NCI-H446 treated with DMSO at 0.1 percent for 48 hours (cell line): ENCODE data around the gene HOXB1.
A peak's percentile ranks its signal among the peaks of the same experiment; 100 is the strongest.

Experiments used
- DNase-seq: peaks from one replicate; lab custom pipeline; 2025; lab: John Stamatoyannopoulos, UW

Gene HOXB1

DNA sequence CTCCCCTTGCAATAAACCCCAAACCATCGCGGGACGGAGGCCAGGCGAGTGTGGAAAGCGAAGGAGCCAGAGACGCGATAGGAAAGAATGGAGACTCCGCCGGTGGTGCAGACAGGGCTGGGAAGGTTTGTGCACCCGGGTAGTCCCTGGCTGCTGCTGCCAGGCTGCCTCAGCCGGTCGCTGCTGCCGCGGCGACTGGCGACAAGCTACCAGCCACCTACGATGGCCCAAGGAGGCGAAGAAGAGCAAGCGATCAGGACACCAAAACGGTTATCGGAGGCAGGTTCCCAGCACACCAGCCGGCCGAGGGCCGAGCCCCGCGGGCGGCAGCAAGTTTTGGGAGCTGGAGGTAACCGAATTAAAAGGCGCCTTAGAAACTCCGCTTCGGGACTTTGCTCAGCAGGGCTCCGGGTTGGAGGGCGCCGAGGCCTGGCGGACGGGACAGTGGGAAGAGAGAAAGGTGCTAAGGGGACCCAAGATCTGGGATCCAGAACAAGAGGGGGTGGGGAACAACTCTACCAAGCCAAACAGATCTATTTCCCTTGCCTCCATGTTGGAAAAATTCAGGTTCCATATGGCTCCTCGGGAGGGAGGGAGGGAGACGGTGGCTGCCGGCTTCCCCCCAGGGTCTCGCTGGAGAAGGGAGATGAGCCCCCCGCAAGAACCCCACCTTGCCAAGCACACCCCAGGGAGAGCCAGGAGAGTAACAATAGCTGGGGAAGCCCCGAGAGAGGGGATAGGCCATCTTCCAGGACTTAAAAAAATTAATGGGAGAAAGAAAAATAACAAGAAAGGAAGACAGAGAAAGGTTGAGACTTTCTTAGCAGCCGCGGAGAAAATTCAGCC, 23.8 kb upstream of the HOXB1 start:
- DNase-seq: no peak

GRCh38 chr17:48553826-48554225, 23.0 kb upstream of the HOXB1 start:
- DNase-seq: no peak

DNA sequence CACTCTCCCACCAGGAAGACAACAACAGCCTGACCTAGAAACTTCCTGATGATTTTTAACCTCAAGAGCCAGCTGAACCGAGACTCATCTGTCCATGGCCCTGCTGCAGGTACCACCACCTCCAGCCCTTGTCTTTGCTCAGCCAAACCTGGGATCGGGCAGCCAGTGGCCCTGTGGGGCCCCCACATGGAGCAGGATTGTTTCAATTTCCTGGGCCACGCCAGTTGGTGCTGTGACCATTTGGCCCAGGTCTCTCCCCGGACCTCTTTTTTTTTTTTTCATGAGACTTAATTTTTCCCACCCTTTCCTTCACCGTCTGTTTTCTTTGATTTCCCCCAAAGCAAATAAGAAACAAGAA, 22.4 kb upstream of the HOXB1 start:
- no peak for DNase-seq

DNA sequence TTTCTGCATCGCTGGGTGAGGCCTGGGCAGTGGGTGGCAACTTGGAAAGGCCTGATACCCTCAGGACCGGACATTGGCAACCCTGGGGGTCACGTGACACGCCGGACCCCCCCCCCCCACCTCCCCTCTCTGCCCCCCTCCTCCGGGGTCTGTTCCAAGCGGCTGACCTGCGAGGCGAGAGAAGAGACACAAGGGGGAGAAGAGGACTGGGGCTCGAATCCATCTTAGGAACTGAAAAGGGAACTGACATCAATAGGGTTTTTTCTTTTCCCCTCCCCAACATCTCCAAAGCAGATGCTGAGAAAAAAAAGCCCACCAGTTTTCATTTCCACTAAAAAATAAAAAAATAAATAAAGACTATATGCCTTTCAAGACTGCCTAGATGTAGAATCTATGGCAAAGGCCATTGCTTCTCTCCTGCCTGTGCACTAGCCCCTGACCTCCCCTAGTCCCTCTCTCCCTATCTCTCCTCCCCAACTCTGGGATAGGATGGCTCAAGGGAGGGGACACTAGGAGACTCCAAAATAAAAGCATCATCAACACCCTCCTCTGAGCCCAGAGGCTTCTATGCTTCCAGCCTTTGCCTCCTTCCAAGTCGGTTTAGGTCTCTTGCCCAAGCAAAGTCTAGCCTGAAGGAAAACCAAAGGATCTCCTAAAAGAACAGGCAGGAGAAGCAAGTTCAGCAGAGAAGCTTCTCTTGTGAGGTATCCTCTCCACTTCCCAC, 21.8 kb upstream of the HOXB1 start:
- DNase-seq: no peak

GRCh38 chr17:48551596-48552465, 21.0 kb upstream of the HOXB1 start:
- DNase-seq: no peak

GRCh38 chr17:48551214-48551555, 20.4 kb upstream of the HOXB1 start:
- DNase-seq: no peak

DNA sequence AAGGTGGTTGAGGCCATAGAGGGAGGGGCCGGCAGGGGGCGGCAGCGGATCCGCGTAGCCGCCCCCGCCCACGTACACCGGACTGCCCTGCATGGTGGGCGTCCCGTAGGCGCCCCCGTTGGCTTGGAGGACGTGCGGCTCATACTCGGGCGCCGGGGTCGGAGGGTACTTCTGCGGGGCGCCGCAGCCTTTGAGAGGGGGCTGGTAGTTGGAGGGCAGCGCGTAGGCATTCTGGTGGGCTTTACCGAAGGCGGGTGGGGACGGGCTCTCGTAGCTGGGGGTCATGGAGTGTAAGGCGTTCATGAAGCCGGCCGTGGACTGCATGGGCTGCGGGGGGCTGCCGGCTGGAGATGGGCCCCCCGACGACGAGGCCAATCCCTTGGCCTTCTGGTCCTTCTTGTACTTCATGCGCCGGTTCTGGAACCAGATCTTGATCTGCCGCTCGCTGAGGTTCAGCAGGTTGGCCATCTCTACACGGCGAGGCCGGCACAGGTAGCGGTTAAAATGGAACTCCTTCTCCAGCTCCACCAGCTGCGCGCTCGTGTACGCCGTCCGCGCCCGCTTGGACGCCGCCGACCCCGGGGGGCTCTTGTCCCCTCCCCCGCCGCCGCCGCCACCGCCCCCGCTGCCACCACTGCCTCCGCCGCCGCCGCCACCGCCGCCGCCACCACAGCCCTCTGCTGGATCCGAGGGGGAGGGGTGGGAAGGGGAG, 19.8 kb upstream of the HOXB1 start:
- no peak for DNase-seq

GRCh38 chr17:48549914-48550501, 19.2 kb upstream of the HOXB1 start:
- DNase-seq: no peak

GRCh38 chr17:48549281-48549630, 18.4 kb upstream of the HOXB1 start:
- DNase-seq: no peak

GRCh38 chr17:48548523-48549280, 17.9 kb upstream of the HOXB1 start:
- DNase-seq: no peak

DNA sequence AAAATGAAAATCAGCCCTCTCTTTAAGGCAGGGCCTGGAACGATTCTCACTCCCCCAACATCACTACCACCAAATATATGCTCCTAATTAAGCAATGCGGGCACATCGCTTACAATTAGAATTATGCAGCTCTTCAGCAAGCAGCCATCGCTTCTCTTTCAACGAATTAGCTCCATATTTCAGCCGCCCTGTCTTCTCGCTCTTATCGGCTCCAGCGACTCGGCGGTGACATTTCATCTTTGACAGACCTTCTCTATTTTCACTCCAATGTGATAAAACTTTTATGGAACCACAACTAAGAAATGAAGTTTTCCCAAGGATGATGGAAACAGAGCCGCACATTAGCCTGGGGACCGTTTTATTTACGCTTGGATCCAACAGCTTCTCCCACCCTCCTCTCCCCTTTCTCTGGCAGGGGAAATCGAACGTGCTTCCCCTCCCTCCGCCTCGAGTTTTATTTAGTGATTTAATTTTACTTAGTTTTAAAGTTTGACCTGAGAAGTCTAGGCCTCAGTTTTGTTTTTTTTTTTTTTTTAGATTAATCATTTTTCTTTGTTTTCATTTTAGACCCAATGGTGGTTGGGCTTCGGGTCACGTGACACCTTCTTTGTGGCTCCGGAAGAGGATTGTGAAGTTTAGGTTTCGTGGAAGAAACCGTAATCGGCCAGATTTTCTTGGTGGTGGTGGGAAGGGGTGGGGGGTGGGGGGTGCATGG, 17.2 kb upstream of the HOXB1 start:
- DNase-seq: no peak

DNA sequence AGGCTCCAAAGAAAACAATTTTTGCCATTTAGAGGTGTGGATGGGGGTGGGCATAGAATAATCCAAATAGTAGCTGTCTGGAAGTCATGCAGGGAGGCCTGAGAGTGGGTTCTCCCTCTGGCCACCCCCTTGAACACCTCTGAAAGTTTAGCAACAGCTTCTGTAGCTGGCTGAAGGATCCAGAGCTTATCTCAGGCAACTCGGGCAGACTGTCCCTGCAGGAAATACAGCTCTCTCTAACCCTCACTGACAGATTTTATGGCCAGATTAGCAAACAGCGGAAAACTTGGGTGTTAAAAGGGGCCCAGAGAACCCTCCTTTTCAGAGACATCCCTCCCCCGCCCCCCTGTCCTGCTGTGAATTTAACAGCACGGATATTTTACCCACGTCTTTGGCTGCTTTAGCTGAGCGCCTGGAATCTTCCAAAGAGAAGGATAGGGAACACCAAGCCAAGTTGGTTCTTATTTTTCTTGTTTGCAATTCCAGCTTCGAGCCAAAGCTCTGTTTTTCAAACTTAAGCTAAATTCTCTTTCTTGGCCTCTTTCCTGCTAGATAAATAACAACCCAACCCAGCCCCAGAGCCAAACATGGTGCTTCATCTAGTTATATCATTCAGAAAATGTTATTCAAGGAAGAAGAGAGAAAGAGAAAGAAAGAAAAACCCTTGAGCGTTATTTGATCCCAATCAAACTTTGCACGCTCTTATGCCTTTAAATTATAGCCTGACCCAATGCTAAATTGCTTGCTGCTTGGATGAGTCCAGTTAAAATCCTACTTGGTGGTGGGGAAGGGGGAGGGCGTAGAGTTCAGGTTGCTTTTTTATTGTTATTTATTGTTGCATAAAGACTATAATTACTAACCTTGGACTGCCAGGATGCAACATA, 16.4 kb upstream of the HOXB1 start:
- peak; percentile 63 for DNase-seq

GRCh38 chr17:48546137-48546923, 15.5 kb upstream of the HOXB1 start:
- peak; percentile 63 for DNase-seq

- no peak for DNase-seq
These were observed 14.7 kb upstream of the HOXB1 start for GRCh38 chr17:48545539-48545938.

DNA sequence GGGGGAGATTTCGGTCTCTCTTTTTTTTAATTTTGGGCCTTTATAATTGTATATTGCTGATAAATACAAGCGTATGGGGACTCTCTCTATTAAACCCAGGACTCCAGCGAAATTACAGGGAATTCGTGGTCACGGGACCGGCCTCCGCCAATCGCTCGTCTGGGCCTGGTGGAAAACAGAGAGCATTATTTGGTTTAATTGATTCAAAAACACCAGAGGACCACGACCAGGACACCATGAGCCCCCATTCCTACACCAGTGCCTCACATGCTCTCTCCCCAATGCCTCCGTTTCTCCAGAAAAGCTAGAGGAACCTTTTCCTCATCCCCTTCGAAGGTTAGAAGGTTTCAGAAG, 14.2 kb upstream of the HOXB1 start, which contains the start of gene HOXB2:
TSS of gene HOXB2 (minus strand) at position 88 of the 354 bp plus-strand sequence. CDS start 198 bp downstream, outside the sequence.
- DNase-seq: peak; percentile 26

- peak; percentile 52 for DNase-seq
These were observed 13.7 kb upstream of the HOXB1 start for GRCh38 chr17:48544349-48545021.

DNA sequence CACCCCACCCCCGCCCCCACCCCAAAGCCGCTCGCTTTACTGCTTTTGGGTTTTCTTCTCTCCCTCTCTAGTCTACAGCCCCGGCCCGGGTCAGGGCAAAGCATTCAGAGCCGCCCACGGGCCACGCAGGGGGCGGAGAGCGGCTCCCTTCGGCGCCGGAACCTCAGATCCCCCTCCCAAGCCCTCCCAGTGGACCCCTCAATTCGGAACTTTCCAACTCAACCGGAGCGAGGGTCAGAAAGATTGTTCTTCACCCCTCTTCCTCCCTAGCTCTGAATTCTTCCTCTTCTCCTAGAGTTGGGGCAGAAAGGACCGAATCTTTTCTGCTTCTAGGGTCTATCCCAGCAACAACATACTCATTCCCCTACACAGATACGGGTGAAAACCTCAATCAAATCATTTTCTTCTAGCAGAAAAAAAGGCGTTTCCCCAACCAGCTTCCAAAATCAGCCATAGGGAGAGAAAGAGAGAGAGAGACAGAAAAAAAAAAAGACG, 13.1 kb upstream of the HOXB1 start:
- no peak for DNase-seq
